ENCODE data around the gene SCN4A. TPM values are rescaled to one million over a fixed set of nuclear protein-coding genes. Genes with fewer than 3 reads are reported as not detected.

SCN4A gene
- total RNA-seq, 1 experiment from 2014 or later: not detected

GRCh38 chr17:63950940-63951907, 21.5 kb downstream of the SCN4A start:
- Histone ChIP-seq H3K9ac (ENCODE audit: low read length) (no peak overlapping the region), H3F3A (ENCODE audit: low read length, unreplicated experiment) (no peaks in the 10 kb centered on the region), H3K27me3 (ENCODE audit: low read length) (no peaks in the 10 kb centered on the region), H4K20me1 (ENCODE audit: low read length) (no peaks in the 10 kb centered on the region), H3K79me2 (ENCODE audit: low read length) (no peaks in the 10 kb centered on the region), H3K4me3 (ENCODE audit: low read length) (no peak overlapping the region), H3K4me1 (ENCODE audit: insufficient read depth, low read length) (no peaks in the 10 kb centered on the region), H3K36me3 (ENCODE audit: low read depth, low read length) (no peaks in the 10 kb centered on the region), H3K4me2 (ENCODE audit: low read length) (no peak overlapping the region), H3K9me3 (ENCODE audit: low read length) (no peaks in the 10 kb centered on the region), H3K27ac (ENCODE audit: low read length) (no peak overlapping the region), H2AFZ (ENCODE audit: low read length) (no peak overlapping the region), H3K9me2 (replicated peaks; ENCODE audit: low read length) (no peaks in the 10 kb centered on the region)
- ChIA-PET POLR2A (ENCODE audit: unreplicated experiment) (no interaction called here), CTCF (interaction anchor here (0.5 to 1.6 kb wide), 5 partner anchors 32 to 500 kb away, joined by 3 to 22 read pairs (median 4); partner anchors contain the start of gene GH1)
- no TSS peak for BruUV-seq (replicated peaks)
- intact Hi-C loops (cut with micrococcal nuclease): loop anchor here (5.0 kb wide), 1 partner anchor 34 kb away; the partner anchor contains the start of gene GH1
- DNase-seq (peak; percentile 82), ATAC-seq (peak; percentile 78)
- TF ChIP-seq EZH2 (IDR thresholded peaks at IDR 0.05; ENCODE audit: low read length, unreplicated experiment) (no peak), CTCF (conservative IDR thresholded peaks at IDR 0.05; ENCODE audit: low read depth, low read length) (peak; percentile 93)

DNA sequence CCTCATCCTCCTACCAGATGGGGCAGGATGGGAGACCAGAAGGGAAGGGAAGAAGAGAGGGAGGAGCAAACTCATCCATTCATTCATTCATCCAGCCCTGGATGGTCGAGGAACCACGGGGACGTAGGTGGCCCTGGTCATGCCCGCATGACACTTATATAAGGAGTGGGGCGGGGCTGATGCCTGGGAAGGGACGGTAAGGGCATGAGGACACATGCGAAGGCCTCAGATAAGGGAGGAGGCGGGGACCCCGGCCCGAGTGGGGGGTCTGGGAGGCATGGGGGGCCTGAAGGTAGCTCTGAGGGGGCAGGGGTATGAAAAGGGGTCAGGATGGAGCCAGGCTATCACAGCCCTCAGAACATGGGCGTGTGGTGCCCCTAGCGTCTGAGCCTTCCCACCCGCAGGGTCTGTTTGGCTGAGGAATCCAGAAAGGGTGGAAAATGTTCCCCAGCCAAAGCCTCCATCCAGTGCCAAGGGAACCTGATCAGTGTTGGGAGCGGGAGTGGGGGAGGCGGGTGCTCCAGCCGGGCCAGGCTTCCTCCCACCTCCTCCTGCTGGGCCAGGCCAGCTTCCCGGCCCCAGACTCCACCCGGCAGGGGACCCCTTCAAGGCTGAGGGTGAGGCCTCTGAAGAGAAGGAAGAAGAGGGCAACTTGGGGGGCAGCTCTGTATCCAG, 23.0 kb downstream of the SCN4A start:
- CTCF ChIA-PET: interaction anchor here (0.5 to 1.6 kb wide), 3 partner anchors 31 to 494 kb away, joined by 3 to 22 read pairs (median 6); partner anchors contain the start of gene GH1

More for the DNA sequence above, 23.0 kb downstream of the SCN4A start:
- Histone ChIP-seq H3K79me2 (ENCODE audit: low read length) (no peaks in the 10 kb centered on the region), H3K4me1 (ENCODE audit: insufficient read depth, low read length) (no peaks in the 10 kb centered on the region), H4K20me1 (ENCODE audit: low read length) (no peaks in the 10 kb centered on the region), H3K9me3 (ENCODE audit: low read length) (no peaks in the 10 kb centered on the region), H3K4me3 (ENCODE audit: low read length) (no peak overlapping the region), H3K27me3 (ENCODE audit: low read length) (no peaks in the 10 kb centered on the region), H3K9ac (ENCODE audit: low read length) (no peak overlapping the region), H3K9me2 (replicated peaks; ENCODE audit: low read length) (no peaks in the 10 kb centered on the region), H3K27ac (ENCODE audit: low read length) (no peak overlapping the region), H3K36me3 (ENCODE audit: low read depth, low read length) (no peaks in the 10 kb centered on the region), H3F3A (ENCODE audit: low read length, unreplicated experiment) (no peaks in the 10 kb centered on the region), H2AFZ (ENCODE audit: low read length) (no peak overlapping the region), H3K4me2 (ENCODE audit: low read length) (no peak overlapping the region)
- DNase-seq: no peak
- TF ChIP-seq CTCF (conservative IDR thresholded peaks at IDR 0.05; ENCODE audit: low read depth, low read length) (no peak), EZH2 (IDR thresholded peaks at IDR 0.05; ENCODE audit: low read length, unreplicated experiment) (no peak), EZH2phosphoT487 (IDR thresholded peaks at IDR 0.05; ENCODE audit: borderline replicate concordance, low read length) (no peak)
- no peak for ATAC-seq
- POLR2A ChIA-PET (ENCODE audit: unreplicated experiment): no interaction called here
- intact Hi-C loops (cut with micrococcal nuclease): loop anchor here (5.0 kb wide), 1 partner anchor 32 kb away; the partner anchor contains the start of gene GH1
- no TSS peak for BruUV-seq (replicated peaks)

All from PC-3 (cell line).